Measurements from ENCODE around the gene EHBP1L1. TPM values are rescaled to one million over a fixed set of nuclear protein-coding genes. Genes with fewer than 3 reads are reported as not detected.
A peak's percentile ranks its signal among the peaks of the same experiment; 100 is the strongest.

EHBP1L1 gene
- total RNA-seq, 2 donors from 2014 or later: 58.5 to 78.5 TPM

GRCh38 chr11:65584106-65584505, 8.3 kb downstream of the EHBP1L1 start:
- H3K9me3 ChIP-seq: no peaks in the 10 kb centered on the region
- no peak overlapping the region for H3K4me3 ChIP-seq
- no peak for TF ChIP-seq CTCF (IDR thresholded peaks at IDR 0.05)
- DNase-seq: no peak
- H3K27me3 ChIP-seq: no peaks in the 10 kb centered on the region
- peaks cover 19% of the 10 kb centered on the region for H3K36me3 ChIP-seq
- no peak overlapping the region for H3K27ac ChIP-seq
- intact Hi-C loops (cut with DNase I): no loop called here
- H3K9ac ChIP-seq (ENCODE audit: low read depth in 2 of 2, low read length in 2 of 2): no peak overlapping the region
- H3K4me1 ChIP-seq: no peaks in the 10 kb centered on the region

- no peak for TF ChIP-seq CTCF (IDR thresholded peaks at IDR 0.05)
- no peaks in the 10 kb centered on the region for H3K4me1 ChIP-seq
- H3K36me3 ChIP-seq: peaks cover 19% of the 10 kb centered on the region
- H3K27me3 ChIP-seq: no peaks in the 10 kb centered on the region
- no peak for DNase-seq
- no peak overlapping the region for H3K27ac ChIP-seq
- H3K9ac ChIP-seq (ENCODE audit: low read depth in 2 of 2, low read length in 2 of 2): no peak overlapping the region
- no peak overlapping the region for H3K4me3 ChIP-seq
- intact Hi-C loops (cut with DNase I): no loop called here
- no peaks in the 10 kb centered on the region for H3K9me3 ChIP-seq
Measured at GRCh38 chr11:65584723-65585171, 8.9 kb downstream of the EHBP1L1 start.

- no peak for TF ChIP-seq CTCF (IDR thresholded peaks at IDR 0.05)
- no peaks in the 10 kb centered on the region for H3K9me3 ChIP-seq
- intact Hi-C loops (cut with DNase I): no loop called here
- H3K36me3 ChIP-seq: peaks cover 12% of the 10 kb centered on the region
- no peak overlapping the region for H3K27ac ChIP-seq
- no peak for DNase-seq
- no peak overlapping the region for H3K9ac ChIP-seq (ENCODE audit: low read depth in 2 of 2, low read length in 2 of 2)
- H3K4me1 ChIP-seq: no peaks in the 10 kb centered on the region
- no peaks in the 10 kb centered on the region for H3K27me3 ChIP-seq
- H3K4me3 ChIP-seq: no peak overlapping the region
Measured at GRCh38 chr11:65585396-65586246, 9.8 kb downstream of the EHBP1L1 start.

GRCh38 chr11:65586247-65586630, 10.4 kb downstream of the EHBP1L1 start:
- no peaks in the 10 kb centered on the region for H3K4me1 ChIP-seq
- intact Hi-C loops (cut with DNase I): no loop called here
- no peaks in the 10 kb centered on the region for H3K27me3 ChIP-seq
- no peaks in the 10 kb centered on the region for H3K9me3 ChIP-seq
- no peak overlapping the region for H3K27ac ChIP-seq
- TF ChIP-seq CTCF (IDR thresholded peaks at IDR 0.05): no peak
- peaks cover 7% of the 10 kb centered on the region for H3K36me3 ChIP-seq
- no peak for DNase-seq
- peak overlapping the region in 1 of 2 donors; percentile 18 for H3K9ac ChIP-seq (ENCODE audit: low read depth in 2 of 2, low read length in 2 of 2)
- H3K4me3 ChIP-seq: no peak overlapping the region

GRCh38 chr11:65586676-65587075, 10.8 kb downstream of the EHBP1L1 start:
- TF ChIP-seq CTCF (IDR thresholded peaks at IDR 0.05): no peak
- intact Hi-C loops (cut with DNase I): no loop called here
- H3K36me3 ChIP-seq: peaks cover 5% of the 10 kb centered on the region

More at GRCh38 chr11:65586676-65587075, 10.8 kb downstream of the EHBP1L1 start:
- Histone ChIP-seq H3K27ac (no peak overlapping the region), H3K27me3 (no peaks in the 10 kb centered on the region), H3K4me3 (no peak overlapping the region), H3K4me1 (no peaks in the 10 kb centered on the region), H3K9me3 (no peaks in the 10 kb centered on the region), H3K9ac (ENCODE audit: low read depth in 2 of 2, low read length in 2 of 2) (peak overlapping the region in 1 of 2 donors; percentile 18)
- DNase-seq: no peak
